Measurements from ENCODE around the gene DACH1.

DACH1 gene

DNA sequence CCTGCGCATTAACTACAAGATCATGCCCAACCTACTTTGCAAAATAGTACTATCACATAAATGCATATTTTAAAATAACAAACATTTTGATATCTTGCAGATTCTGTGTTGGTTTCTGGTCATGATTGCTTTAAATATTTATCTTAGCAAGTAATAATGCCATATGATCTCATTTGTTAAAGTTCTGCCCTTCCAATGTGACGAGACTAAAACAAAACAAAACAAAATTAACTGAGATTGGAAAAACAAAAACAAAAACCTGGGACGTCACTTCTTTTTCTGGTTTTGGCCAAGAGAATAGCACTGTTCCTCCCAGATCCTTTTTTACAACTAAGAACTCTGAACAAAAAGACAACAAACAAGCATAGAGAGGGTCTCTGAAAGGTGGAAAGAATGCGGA is 436.3 kb downstream of the DACH1 start:
- no peak for DNase-seq (ENCODE audit: low read depth in 1 of 2, low spot score in 1 of 2)

DNA sequence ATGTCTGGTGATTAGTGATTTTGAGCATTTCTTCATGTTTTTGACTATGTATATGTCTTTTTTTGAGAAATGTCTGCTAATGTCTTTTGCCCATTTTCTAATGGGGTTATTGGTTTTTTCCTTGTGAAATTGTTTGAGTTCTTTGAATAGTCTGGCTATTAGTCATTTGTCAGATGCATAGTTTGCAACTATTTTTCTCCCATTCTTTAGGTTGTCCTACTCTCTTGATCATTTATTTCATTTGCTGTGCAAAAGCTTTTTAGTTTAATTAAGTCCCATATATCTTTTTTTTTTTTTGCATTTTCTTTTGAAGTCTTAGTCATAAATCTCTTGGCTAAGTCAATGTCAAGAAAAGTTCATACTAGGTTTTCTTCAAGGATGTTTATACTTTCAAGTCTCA is 449.8 kb downstream of the DACH1 start:
- no peak for DNase-seq (ENCODE audit: low read depth in 1 of 2, low spot score in 1 of 2)

DNA sequence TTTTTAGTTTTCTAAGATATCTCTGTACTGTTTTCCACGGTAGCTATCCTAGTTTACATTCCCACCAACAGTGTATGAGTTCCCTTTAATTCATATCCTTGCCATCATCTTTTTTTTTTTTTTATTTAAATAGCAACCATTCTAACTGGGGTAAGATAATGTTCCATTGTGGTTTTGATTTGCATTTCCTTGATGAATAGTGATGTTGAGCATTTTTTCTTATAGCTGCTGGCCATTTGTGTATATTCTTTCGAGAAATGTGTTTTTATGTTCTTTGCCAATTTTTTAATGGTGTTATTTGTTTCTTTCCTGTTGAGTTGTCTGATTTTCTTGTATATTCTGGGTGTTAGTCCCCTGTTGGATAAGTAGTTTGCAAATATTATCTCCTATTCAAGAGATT is 454.8 kb downstream of the DACH1 start:
- no peak for DNase-seq (ENCODE audit: low read depth in 1 of 2, low spot score in 1 of 2)

DNA sequence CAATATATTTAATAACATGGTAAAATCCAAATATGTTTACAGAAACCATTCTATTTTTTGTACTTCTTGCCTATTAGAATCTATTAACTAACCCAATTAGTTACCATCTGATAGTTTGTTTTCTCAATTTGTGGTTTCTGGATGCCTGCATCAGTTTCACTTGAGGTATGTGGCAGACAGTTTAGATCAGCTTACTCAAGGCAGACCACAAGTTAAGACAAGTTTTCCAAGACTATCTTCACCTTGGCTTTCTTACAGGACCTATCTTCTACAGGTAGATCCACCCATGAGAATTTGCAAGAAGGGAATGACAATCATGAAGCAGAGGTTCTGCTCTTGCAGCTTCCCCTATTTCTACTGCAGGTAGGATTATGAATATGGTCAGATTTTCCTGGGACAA is 458.6 kb downstream of the DACH1 start:
- no peak for DNase-seq (ENCODE audit: low read depth in 1 of 2, low spot score in 1 of 2)

DNA sequence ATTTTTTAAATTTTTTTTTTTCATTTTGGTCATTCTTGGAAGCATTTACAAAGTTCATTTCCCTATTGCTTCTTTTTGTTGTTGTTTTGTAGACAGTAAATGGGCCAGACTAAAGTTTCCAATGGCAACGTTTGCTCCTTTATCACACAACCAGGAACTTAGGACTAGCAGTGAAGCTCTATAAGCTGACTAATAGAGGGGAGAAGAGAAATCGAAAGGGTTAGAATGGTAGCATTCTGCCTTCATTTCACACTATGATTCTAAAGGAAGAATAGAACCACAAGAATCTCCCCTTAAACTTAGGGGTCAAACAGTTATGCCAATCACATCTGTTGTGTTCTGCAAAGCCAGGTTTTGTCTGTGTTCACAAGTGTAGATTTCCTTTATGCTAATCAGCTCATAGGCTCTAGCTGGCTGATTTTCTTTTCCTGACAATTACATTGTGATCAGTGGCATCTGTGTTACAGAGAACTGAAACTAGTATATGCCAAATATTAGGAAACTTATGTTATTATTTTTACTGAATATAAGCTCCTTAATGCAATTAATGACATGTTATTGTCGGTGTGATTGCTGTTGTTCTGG is 467.3 kb downstream of the DACH1 start:
- no peak for DNase-seq (ENCODE audit: low read depth in 1 of 2, low spot score in 1 of 2)

DNA sequence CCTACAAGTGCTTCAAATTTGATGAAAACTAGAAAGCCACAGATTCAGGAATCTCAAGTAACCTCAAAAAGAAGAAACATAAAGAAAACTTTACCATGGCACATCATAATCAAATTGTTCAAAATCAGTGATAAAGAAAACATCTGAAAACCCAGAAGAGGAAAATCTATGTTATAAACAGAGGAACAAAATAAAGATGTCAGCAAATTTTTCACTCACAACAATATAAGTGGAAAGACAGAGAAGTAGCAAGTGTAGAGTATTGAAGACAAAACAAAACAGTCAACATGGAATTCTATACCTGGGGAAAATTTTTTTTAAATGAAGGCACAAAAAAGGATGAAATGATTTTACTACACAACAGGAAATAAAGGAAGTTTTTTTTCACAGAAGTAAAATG is 470.9 kb downstream of the DACH1 start:
- no peak for DNase-seq (ENCODE audit: low read depth in 1 of 2, low spot score in 1 of 2)

DNA sequence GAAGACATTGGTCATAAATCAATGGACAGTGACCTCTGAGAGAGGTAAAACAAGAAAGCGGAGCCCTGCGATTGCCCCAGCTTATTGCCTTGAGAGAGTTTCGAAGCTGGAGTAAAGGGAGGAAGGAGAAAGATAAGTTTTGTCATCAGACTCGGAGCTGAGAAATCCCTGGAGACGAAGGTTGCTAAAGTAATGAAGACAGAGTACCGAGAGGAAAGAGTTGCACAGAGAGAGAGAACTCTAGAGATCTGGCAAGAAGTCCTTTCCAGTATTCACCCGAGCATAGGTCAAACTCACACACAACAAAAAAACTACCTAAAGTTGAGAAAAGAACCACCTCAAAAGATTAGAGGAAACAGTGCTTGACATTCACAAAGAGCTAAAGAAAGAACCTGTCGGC is 472.0 kb downstream of the DACH1 start:
- no peak for DNase-seq (ENCODE audit: low read depth in 1 of 2, low spot score in 1 of 2)

DNA sequence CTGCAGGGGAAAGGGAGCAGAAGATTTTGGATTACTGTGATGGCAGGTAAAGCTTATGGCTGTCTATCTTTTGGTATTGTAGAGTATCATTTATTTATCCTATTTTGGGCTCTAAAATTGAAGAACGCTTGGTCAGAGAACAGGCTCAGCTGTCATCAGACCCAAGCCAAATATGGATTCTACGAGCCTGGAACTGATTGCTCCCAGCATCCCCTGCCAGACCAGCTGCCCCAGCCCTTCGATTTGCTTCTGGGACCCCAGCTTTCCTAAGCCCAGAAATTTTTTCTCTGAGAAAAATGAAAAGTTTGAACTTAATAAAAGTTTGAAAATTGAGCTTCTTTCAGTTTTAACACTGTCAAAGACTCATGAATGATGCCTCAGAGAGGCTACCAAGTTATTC is 472.8 kb downstream of the DACH1 start:
- DNase-seq (ENCODE audit: low read depth in 1 of 2, low spot score in 1 of 2), result no peak
